ENCODE data around the gene GSTM4.
"Not testable (repeated sequence)": the region's sequence is repeated elsewhere in the genome, so short reads cannot be mapped to it uniquely, and the experiment has no call there.

DNA sequence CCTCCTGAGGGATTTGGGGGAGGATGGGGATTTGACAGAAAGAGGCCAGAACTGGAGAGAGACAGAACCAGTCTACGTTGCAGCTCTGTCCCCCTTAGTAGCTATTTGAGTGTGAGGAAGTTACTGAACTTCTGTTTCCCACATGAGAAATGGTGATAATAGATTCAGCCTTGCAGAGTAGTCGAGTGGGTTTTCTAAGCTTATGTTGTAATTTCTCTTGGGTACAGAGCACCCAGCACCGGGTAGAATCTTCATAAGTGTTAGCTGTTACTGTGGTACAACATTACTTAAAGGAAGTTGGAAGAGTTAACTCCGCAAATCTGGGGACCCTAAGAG, 4.8 kb downstream of the GSTM4 start:
- TF ChIP-seq CTCF (conservative IDR thresholded peaks at IDR 0.05; ENCODE audit: low read length); EZH2phosphoT487 (IDR thresholded peaks at IDR 0.05; ENCODE audit: borderline replicate concordance): not testable (repeated sequence)

Data from Loucy (cell line).